Stomach (tissue), 4 donors: ENCODE results near the gene GRK3.

Experiments
- CTCF ChIP-seq, 7 experiments: fragments of 450-650 bp in 4 of 7; fragments of 200-600 bp in 3 of 7; sonication (generic) in 3 of 7; IDR thresholded peaks; one replicate each; pipeline ENCODE4 v1.5.1; 2016 to 2019; ENCODE audit warnings: antibody characterized with exemption in 7 of 7, control low read depth in 2 of 7, mild to moderate bottlenecking in 1 of 7
- EP300 ChIP-seq: sonication (generic); formaldehyde crosslinking; IDR thresholded peaks from one replicate; pipeline ENCODE4 v1.6.1; 2017; ENCODE audit warnings: antibody characterized with exemption
- POLR2A ChIP-seq, 4 donors: fragments of 450-650 bp; IDR thresholded peaks; one replicate each; pipeline ENCODE4 v1.6.1; 2016; ENCODE audit warnings: antibody characterized with exemption in 4 of 4, control low read depth in 2 of 4, mild to moderate bottlenecking in 1 of 4, moderate library complexity in 1 of 4
- POLR2AphosphoS5 ChIP-seq, 3 donors: sonication (generic); formaldehyde crosslinking; IDR thresholded peaks; one replicate each; pipeline ENCODE4 v1.6.1; 2016; ENCODE audit warnings: antibody characterized with exemption in 3 of 3

GRCh38 chr22:25536589-25536988 is 27.9 kb upstream of the GRK3 start:
- TF ChIP-seq CTCF (IDR thresholded peaks at IDR 0.05) (no peak), POLR2AphosphoS5 (IDR thresholded peaks at IDR 0.05) (no peak), POLR2A (IDR thresholded peaks at IDR 0.05) (no peak), EP300 (no peak)
